Measurements from ENCODE around the gene PRF1. TPM values are rescaled to one million over a fixed set of nuclear protein-coding genes. Genes with fewer than 3 reads are reported as not detected.
"Not testable (repeated sequence)": the region's sequence is repeated elsewhere in the genome, so short reads cannot be mapped to it uniquely, and the experiment has no call there.

Gene PRF1
- total RNA-seq, 1 donor from 2014 or later = not detected

- no peak for DNase-seq (ENCODE audit: low read depth, low spot score)
Observed at GRCh38 chr10:70594161-70594560, 8.4 kb downstream of the PRF1 start.

GRCh38 chr10:70593513-70593890 is 9.0 kb downstream of the PRF1 start:
- DNase-seq (ENCODE audit: low read depth, low spot score) = no peak

DNA sequence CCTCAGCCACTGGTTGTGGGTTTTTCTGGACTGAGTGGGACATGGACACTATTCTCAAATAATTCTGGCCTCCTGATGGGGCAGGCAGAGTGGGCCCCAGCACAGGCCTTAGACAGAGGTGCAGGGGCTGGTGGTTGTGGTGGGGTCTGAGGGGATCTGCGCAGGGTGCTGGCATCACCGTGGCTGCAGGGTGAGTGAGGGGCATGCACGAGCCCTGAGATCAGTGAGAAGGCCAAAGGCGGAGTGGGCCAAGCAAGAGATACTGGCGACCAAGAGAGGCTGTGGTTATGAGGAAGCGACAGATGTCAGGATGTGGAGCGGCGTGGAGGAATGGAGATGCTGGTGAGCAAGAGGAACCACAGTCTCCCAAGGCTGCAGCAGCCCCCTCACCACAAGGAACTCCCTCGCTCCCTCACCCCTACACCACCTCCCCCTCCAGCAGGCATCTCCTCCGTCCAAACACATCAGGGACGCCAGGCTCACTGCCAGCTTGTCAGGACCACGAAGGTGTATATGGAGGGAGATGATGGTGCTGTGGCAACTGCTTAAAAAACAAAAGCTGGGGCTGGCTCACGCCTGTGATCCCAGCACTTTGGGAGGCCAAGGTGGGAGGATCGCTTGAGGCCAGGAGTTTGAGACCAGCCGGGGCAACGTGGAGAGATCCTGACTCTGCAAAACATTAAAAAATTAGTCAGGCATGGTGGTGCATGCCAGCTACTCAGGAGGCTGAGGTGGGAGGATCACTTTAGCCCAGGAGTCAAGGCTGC is 9.6 kb downstream of the PRF1 start:
- DNase-seq (ENCODE audit: low read depth, low spot score) = no peak

DNA sequence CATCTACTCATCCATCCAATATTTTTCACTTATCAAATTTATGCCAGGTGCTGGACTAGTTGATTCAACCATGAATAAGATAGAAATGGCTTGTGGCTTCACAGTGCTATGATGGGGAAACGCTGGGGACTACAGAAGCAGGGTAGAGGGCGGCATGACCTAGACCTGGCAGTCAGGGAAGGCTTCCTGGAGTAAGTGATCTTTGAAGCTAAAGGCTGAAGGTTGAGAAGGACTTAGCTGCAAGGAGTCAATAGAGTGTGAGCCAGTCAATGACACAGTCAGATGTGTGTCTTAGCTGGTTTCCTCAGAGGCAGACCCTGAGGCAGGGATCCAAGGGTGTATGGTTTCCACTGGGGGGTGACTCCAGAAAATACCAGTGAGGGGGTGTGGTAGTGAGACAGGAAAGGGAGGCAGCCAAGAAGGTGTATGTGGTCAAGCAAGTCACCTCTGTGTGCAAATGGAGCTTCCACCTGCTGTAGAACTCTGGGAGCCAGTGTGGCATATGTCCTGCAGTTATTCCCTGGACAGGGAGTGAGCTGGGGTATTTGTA is 10.3 kb downstream of the PRF1 start:
- DNase-seq (ENCODE audit: low read depth, low spot score) = no peak

- no peak for DNase-seq (ENCODE audit: low read depth, low spot score)
Observed at GRCh38 chr10:70590655-70591416, 11.7 kb downstream of the PRF1 start.

DNA sequence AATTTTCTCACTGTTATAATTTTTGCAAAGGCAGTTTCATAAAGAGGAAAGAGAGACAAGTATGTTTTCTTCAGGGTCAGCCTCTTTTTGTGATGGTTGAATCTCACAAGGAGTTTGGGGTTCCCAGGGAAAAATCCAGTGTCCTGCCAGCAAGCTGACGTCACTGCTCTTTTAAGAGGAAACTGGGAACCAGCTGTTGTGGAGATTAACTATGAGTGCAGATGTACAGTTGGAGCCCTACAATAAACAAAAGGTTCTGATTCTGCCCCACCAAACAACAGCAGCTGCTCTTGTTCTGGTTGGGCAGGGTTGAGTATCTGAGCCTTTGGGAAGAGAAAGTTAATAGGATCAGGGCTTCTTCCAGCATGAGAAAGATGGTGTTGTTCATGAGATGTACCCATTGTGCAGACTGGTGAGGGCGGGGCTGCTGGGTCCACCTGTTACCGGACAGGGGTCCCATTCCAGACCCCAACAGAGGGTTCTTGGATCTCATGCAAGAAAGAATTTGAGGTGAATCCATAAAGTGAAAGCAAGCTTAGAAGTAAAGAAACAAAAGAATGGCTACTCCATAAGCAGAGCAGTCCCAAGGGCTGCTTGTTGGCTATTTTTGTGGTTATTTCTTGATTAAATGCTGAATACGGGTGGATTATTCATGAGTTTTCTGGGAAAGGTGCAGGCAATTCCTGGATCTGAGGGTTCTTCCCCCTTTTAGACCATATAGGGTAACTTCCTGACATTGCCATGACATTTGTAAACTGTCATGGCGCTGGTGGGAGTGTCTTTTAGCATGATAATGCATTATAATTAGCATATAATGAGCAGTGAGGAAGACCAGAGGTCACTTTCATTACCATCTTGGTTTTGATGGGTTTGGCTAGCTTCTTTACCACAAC is 12.5 kb downstream of the PRF1 start:
- DNase-seq (ENCODE audit: low read depth, low spot score) = no peak

GRCh38 chr10:70588859-70589570 is 13.5 kb downstream of the PRF1 start:
- DNase-seq (ENCODE audit: low read depth, low spot score) = no peak

- no peak for DNase-seq (ENCODE audit: low read depth, low spot score)
Observed at GRCh38 chr10:70588255-70588654, 14.3 kb downstream of the PRF1 start.

DNA sequence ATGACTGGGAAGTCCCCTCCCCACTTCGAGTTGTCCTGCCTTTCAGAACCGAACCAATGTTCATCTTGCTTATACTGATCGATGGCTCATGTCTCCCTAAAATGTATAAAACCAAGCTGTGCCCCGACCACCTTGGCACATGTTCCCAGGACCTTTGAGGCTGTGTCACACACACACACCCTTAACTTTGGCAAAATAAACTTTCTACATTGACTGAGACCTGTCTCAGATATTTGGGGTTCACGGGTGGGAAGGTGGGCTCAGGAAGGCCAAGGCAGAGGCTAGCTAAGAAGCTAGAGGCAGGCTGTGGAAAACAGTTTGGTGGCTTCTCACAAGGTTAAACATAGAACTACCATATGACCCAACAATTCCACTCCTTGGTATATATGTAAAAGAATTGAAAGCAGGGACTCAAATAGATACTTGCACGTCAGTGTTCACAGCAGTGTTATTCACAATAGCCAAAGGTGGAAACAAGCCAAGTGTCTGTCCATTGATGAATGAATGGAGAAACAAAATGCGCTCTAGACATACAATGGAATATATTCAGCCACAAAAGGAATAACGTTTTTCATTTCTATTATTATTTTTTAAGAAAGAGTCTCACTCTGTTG is 15.4 kb downstream of the PRF1 start:
- no peak for DNase-seq (ENCODE audit: low read depth, low spot score)

DNA sequence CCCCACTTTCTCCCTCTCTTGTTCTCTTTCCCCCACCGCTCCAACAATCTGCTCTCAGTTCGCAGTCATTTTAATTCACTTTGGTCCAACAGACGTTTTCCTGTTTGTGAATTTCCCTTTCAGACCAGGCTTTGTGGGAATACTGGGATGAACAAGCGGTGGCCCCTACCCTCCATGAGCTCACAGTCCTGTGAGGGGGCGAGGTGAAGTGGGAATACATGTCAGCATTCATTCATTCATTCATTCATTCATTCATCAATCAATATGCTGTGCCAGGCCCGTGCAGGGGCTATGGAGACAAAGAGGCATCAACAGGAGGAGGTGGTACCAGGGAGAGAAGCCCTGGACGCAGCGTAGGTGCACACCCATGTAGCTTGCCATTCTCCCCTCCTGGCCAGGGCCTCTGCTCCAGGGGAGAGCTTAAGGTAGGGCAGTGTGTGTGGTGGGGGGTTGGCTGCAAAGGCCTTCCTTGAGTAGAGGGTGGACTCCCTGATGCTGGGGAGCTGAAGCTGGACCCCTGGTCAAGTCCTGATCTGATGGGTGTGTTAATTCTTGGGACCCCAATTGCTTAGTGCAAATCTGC is 16.1 kb downstream of the PRF1 start:
- no peak for DNase-seq (ENCODE audit: low read depth, low spot score)

DNA sequence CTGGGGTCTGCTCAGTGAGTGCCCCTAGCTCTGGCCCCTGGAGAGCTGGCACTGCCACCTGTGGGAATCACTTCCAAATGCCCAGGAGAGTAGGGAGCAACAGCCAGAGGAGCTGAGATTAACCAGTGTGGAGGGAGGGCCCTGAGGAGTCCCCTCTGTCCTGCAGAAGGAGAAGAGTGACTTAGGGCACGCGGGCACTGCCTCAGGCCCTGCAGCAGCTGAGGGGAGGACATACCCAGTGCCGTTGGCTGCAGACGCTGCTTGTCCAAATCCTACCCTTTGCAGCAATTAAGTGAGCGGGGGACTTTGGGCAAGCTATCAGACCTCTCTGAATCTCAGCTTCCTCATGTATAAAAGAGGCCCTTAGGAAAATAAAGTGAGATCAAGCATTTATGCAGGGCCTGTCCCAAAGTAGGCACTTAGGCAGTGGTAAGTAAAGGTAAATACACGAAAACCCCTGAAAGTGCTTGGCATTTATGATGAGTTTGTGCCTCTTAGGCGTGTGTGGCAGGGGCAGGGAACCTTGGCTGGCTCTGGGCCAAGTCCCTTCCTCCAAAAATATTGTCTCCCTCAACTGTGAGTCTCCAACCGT is 16.9 kb downstream of the PRF1 start:
- DNase-seq (ENCODE audit: low read depth, low spot score) = no peak

GRCh38 chr10:70584909-70585544 is 17.5 kb downstream of the PRF1 start:
- no peak for DNase-seq (ENCODE audit: low read depth, low spot score)

- DNase-seq (ENCODE audit: low read depth, low spot score) = no peak
Observed at GRCh38 chr10:70584366-70584765, 18.2 kb downstream of the PRF1 start.

GRCh38 chr10:70583669-70584037 is 18.9 kb downstream of the PRF1 start:
- no peak for DNase-seq (ENCODE audit: low read depth, low spot score)

- DNase-seq (ENCODE audit: low read depth, low spot score) = no peak
Observed at GRCh38 chr10:70582793-70583668, 19.5 kb downstream of the PRF1 start.

GRCh38 chr10:70581176-70581575 is 21.4 kb downstream of the PRF1 start:
- DNase-seq (ENCODE audit: low read depth, low spot score) = not testable (repeated sequence)

DNA sequence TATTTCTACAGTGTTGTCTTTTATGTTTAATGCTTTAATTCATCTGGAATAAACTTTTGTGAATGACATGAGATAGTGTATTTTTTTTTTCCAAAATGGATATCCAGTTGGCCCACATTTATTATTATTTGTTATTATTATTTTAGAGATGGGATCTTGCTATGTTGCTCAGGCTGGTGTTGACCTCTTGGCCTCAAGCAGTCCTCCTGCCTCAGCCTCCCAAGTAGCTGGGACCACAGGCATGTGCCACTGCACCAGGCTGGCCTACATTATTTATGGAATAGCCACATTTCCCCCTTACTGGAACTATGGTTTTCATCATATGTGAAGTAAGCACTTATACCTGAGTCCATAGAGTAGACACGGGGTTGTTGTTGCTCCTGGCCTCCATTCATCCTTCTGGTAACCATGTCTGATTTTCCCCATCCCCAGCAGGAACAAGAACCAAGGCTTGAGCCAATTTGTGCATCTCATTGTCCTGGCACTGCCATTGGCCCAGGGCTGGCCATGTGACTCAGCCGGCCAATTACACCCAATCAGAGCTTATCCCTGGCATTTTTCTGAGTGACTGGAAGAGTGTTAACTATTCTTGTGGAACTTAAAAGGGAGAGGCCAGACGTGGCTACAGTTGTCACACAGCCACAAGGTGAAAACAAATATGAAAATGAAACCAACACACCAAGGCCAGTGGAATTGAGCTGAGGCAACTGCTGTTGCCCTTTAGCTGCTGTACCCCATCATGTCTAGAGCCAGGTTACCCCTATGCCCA is 23.1 kb downstream of the PRF1 start:
- no peak for DNase-seq (ENCODE audit: low read depth, low spot score)

Data from pulmonary artery endothelial cell (primary cell).